HG02884 (cell line): Measurements from ENCODE around the gene MTARC2.
A peak's percentile ranks its signal among the peaks of the same experiment; 100 is the strongest.
"Not testable (repeated sequence)": the region's sequence is repeated elsewhere in the genome, so short reads cannot be mapped to it uniquely, and the experiment has no call there.

Experiments used
- ATAC-seq: cut with Tn5 transposase; IDR thresholded peaks from one replicate; pipeline ENCODE4 v1.9.1; 2021; ENCODE audit warnings: mild to moderate bottlenecking, moderate library complexity; ENCODE audit not compliant: unreplicated experiment

The MTARC2 gene

DNA sequence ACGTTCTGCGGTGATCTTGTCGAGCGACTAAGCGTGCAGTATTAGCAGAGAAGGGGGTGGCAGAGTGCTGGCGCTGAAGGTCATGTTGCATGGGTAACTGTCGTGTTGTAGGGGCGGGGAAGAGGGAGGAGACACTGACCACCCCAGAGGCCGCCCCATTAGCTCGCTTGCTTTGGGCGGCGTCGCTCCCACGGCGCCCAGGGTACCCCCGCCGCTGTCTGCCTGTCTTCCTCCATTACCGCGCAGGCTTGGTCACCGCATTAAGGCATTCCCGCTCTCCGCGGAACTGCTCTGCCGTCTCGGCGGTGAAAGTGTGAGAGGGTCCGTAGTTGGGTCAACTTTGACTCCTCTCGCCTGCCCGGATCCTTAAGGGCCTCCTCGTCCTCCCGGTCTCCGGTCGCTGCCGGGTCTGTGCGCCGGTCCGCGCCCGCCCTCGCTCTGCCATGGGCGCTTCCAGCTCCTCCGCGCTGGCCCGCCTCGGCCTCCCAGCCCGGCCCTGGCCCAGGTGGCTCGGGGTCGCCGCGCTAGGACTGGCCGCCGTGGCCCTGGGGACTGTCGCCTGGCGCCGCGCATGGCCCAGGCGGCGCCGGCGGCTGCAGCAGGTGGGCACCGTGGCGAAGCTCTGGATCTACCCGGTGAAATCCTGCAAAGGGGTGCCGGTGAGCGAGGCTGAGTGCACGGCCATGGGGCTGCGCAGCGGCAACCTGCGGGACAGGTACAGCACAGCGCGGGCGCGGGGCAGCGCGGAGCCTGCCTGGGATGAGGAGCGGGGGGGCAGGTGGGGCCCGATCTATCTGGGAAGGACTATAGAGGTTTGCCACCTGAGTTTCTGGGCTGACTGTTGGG, at the start of gene MTARC2:
Gene MTARC2, plus strand, starts transcription at position 234 of the 846 bp plus-strand sequence. Its CDS starts 210 bp downstream, at position 444.
- ATAC-seq = peak; percentile 84

DNA sequence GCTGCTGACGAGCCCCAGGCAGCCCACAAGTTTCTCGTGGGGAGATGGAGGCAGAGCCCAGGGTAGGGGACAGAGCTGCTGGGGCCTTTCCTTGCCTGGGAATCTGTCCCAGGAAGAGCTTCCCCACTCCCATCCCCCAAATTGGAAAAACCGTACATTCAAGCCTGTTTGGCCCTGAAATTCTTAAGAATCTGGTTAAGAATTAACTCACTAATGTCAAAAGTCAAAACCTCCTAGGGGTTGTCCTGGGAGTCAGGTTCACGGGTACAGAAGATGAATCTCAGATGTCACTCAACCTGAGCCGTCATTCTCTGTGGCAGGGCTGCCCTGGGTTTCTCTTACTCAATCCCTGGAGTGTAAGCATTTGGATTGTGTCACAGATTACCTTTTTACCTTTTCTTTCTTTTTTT, 49.5 kb upstream of the MTARC2 start:
- no peak for ATAC-seq

DNA sequence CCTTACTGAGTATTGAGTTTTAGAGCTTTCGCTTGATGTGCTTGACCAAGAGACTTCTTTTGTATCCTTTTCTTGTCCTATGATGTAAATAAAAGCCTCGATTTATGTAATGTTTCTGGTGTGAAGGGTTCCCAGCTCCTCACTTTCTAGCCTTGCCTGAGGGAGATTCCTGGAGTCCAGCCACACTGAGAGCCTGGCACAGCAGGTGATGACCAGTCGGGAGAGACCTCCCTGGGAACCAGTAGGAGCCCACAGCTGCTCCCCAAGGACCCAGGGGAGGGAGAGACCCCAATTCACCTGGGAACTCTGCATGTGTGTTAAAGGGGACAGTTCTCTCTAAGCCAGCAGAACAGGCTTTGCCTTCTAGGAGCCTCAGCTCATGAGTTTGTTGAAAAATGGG, 49.1 kb upstream of the MTARC2 start:
- ATAC-seq = no peak

DNA sequence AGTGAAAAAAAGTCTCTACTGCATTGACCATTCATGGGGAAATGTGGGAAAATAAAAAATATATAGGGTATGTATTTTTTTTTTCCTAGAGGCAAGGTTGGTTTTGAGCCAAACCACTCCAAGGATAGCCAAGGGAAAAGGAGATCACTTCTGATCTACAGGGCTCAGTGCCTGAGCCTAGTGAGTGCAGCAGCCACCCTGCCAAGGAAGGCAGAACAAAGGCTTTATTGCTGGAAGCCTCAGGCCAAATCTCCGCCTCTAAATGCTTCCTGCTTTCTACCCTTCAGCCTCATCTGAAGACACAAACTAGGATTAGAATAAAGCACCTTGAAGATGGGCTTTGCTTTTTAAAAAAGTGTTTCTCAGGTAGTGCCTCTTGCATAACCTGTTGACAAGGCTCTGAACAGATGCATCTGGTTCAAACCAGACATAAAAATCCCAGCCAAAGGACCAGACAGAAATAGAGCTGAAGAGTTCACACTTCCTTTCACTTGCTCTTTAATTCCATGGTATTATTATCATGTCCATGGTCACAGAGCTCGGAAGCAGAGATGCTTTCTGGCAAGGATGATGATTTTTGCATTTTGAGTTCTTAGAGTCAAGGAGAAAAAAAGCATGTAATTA, 47.5 kb upstream of the MTARC2 start:
- ATAC-seq = no peak

DNA sequence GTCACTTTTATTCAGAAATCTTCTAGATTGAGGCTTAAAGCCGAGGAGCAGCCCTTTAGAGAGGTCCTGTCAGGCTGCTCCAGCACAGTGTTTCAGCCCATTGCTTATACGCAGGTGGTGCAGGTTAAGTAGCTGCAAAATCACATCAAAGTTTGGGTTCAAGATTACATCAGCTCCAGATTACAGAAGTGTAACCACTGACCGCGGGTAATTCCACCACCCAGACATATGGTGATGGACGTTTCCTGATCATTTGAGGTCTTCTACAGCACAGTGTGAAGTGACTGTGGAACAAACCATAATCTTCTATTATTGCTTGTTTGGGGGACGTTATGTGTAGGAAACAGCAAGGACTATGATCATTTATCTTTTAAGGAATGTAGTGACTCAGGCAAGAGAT, 46.1 kb upstream of the MTARC2 start:
- ATAC-seq = peak; percentile 64

DNA sequence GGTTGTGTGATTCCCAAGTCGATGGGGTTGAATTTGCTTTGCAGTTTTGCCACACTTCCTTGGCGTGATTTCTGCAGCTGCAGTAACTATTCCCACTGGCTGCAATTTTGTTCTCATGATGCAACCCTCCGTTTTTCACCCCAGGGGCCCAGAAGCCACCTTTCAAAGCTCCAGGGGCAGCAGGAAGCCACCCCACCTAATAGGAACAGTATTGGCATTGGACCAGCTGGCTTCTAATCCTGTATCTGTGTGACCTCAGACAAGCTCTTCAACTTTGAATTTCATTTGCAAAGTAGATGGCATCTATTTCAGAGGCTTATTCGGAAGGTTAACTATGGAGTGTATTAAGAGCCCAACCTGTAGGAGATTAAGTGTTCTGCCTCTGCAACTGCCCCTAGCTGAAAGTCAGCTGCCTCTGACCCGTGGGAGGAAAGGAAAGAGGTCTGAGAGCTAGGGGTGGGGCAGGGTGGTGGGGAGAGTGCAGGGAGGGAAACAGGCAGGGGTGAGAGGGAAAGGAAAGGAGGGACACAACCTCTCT, 45.3 kb upstream of the MTARC2 start:
- no peak for ATAC-seq

DNA sequence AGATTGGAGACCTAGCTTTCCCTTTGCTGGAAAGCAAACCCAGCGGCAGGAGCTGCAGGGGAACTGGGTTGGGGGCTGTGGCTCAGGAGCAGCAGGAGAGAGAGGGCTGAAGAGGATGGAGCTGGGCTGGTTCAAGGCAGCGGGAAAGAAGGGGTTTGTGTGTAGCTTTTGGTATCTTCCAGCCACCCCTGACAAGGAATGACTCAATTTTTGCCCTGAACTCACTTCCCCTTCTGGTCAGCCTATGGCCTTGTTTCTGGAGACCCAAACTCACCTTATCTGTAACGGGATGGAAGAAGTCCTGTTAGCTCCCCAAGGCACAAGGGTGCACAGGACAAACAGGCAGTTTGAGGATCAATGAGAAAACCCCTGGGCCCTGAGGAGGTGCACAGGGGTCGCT, 44.8 kb upstream of the MTARC2 start:
- ATAC-seq = no peak

DNA sequence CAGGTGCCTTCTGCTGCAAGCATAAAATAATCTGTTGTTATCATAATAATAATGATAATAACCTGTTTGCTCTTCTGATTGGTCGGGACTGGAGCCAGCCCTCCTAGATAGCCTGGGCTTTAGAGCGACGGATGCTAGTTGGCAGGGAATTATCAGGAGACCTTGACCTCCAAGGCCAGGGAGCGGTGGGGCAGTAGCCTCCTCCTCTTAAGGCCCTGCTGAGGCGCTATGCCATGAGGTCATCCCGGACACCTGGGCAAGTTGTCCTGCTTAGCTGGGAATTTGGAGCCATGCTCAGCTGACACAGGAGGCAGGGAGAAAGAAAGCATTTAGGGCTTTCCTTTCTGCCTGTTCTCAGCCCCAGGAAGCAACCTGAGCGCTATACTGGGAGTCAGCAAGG, 42.3 kb upstream of the MTARC2 start:
- no peak for ATAC-seq

DNA sequence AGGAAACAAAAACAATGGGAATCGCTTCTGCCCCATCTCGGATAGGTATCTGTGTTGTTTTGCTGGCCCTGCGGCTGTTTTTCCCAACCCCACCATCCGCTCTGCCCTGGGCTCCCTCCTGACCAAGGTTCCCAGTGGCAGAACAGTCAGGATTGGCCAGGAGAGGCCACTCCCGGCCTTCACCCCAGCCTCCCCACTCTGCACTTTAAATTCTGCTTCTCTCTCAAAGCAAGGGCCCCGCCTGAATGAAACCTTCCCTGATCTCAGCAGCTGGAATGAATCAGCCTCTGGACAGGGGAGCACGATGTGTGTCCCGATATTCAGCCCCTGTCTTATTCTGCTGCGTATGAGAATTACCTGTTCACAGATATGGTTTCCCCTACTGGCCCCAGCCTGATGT, 41.6 kb upstream of the MTARC2 start:
- no peak for ATAC-seq

DNA sequence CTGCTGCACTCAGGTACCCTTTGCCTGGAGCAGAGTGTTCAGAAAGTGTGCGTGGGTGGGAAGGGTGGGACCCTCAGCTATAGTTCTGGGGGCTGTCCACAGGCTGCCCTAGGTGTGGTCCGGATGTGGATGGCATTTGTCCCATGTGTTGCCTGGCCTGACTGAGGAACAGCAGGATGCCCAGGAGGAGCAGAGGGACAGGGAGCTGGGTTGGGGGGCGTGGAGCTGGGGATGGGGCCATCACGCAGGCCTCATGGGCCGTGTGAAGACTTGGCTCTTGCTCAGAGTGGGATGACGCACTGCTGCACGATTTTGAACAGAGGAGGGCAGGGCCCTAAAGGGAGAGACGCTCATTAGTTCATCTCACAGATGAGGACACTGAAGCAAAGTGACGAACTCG, 41.0 kb upstream of the MTARC2 start:
- ATAC-seq = no peak

DNA sequence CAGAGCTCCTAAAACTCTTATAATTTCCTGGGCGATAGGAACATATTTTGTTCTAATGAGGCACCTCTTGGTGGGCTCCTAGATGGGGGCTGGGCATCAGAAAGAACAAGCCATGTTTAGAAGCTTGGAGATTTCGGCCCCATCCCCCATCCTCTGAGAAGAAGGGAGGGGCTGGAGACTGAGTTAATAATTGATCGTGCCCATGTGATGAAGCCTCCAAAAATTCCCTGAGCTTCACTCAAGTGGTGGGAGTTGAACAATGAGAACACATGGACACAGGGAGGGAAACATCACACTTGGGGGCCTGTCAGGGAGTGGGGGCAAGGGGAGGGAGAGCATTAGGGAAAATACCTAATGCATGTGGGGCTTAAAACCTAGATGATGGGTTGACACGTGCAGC, 39.9 kb upstream of the MTARC2 start:
- ATAC-seq = no peak

DNA sequence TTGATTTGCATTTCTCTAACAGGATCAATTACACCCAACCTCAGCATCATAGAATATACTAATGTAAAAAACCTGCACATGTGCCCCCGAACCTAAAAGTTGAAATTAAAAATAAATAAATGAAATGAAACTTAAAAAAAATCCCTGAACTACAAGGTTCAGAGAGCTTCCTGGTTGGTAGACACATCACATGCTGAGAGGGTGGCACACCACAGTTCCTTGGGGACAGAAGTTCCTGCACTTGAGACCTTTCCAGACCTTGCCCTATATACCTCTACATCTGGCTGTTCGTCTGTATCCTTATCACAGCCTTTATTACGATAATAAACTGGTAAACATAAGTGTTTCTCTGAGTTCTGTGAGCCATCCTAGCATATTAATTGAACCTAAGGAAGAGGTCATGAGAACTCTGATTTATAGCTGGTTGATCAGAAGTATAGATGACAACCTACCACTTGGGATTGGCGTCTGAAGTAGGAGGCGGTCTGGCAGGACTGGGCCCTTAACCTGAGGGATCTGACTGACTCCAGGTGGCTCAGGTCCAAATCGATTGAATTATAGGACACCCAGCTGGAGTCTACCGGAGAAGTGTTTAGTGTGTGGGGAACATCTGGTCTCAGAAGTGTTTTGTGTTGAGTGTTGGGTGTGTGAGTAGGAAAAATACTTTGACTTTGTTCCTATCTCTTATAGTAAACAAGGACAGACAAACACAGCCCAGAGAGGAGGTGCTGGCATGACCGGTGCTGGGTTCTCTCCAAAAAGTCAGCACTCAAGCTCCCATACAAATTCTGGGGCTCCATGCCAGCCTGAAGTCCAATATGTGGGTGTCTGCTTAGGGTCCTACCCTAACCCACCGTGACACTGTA, 39.0 kb upstream of the MTARC2 start:
- ATAC-seq = no peak

DNA sequence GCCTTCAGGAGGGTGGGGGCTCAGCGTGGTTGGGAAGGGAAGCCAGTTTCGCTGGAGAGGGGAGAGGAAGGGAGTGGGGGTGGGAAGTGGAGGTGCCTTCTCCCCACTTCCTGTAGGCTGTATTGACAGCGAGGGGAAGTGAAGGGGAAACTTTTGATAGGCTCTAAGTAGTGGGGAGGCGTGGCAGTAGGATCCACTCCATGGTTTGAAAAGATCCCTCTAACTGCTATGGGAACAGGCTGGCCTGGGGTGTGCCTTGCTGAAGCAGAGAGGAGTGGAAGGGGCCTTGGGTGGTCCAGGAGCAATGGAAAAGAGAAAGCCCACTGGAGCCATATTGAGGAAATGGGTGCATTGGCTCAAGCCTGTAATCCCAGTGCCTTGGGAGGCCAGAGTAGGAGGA, 37.8 kb upstream of the MTARC2 start:
- ATAC-seq = no peak

DNA sequence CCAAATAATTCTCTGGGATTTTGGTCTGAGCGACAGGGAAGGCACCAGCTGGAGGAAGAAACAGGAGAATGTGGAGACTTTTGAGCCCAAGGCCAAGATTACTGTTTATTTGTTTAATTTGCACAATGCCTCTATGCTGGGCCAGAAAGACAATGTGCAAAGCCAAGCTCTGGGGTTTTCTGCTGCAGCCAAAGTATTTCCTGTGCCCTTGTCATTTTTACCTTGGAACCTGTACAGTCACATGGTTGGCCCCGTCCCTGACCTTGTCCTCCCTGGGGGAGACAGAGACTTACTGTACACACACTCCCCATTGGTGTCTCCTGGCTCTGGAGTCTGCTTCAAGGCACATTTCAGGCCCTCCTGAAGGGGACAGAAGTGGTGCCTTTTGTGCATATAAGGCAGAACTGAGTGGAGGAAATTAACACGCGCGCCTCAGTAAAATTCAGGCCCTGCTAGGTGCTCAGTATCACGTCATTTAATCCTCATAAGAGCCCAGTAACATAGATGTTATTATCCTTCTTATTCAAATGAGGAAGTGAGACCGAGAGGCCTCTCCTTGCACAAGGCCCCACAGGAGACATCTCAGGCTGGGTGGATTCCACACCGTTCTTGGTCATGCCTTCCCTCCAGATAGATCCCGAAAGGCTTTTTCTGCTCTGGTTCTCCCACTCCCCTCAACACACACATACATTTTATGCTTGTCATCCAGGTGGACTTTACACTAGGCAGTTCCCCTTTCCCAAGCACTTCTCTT, 36.9 kb upstream of the MTARC2 start:
- ATAC-seq = peak; percentile 95

DNA sequence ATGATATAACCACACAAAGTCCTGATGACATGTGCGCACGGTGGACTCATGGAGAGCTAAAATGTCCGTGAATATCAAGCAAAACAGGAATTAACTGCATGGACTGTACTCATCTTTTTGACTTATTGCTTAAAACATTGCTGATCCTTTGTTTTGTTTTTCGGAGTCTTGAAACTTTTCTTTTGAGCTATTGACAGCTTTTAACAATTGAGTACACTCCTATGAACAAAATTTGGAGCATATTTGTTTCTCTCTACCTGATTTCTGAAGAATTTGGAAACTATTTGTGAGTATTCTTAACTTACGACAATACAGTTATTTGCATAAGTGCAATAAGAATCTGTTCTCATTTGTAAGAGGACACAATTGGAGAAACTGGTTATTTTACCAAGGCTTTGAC, 32.1 kb upstream of the MTARC2 start:
- ATAC-seq = not testable (repeated sequence)

DNA sequence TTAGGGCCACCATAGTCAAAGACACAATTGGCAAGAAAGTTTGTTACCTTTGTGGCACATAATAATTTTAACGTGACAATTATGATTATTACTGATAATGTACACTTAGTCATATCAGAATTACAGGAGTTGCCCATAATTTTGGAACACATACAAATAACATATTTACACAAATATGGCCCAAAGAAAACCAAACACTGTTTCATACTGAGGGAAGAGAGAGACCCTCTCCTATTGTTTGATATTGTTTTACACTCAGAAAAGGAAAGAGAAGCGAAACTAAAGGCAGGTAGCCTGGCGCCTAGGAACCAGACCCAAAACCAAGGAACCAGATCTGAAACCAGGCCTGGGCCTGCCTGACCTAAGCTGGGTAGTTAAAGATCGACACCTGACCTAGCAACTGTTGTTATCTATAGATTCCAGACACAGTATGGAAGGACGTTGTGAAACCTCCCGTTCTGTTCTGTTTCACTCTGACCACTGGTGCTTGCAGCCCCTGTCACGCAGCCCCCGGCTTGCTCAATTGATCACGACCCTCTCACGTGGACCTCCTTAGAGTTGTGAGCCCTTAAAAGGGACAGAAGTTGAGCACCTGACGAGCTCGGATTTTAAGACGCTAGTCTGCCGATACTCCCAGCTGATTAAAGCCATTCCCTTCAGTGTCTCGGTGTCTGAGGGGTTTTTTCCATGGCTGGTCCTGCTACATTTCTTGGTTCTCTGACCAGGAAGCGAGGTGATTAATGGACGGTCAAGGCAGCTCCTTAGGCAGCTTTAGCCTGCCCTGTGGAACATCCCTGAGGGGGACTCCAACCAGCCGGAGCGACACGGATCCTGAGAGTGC, 30.1 kb upstream of the MTARC2 start:
- ATAC-seq = peak; percentile 66

DNA sequence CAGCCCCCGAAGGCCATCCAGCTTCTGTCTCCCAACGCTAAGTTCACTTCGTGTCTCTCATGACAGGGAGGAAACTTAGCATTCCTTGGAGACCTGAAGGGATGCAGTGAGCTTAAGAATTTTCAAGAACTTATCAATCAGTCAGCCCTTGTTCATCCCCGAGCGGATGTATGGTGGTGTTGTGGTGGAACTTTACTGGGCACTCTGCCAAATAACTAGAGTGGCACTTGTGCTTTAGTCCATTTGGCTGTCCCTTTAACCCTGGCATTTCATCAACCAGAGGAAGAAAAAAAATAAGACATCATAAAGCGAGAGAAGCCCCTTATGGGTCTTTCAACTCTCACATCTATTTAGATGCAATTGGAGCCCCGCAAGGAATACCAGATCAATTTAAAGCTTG, 26.9 kb upstream of the MTARC2 start:
- not testable (repeated sequence) for ATAC-seq

DNA sequence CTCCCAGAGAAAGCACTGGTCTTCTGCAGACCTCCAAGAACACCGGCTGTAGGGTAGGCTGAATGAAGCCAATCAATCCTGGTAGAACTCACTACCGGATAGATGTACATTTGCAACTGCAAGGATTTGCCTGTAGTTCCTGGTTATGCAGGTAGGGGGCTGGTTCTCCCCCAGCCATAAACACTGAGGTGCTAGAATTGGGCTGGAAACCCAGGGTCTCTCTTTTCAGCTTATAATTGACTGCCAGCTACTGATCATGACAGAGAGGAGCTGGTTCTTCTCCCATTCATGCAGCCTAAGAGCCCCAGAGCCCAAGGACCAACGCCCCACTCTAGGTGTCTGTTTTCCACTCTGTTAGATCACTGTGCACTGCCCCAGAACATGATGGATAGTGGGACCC, 21.5 kb upstream of the MTARC2 start:
- ATAC-seq = no peak

DNA sequence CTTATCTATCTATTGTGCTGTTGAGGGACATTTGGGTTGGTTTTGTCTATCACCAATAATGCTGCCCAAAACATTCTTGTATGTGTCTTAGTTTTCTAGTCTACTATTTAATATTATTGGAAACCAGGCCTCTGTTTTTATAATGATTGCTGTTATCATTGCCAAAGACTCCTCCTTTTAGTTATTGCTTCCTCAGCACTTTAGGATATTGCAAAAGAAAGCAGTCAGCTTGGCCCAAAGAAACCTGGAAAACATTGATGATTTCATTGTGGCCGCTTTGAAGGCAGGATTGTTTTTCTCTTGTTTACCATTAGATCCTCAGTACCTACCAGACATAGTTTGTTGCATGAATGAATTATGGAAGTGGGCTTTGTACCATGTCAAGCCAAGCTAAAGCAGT, 20.6 kb upstream of the MTARC2 start:
- no peak for ATAC-seq

DNA sequence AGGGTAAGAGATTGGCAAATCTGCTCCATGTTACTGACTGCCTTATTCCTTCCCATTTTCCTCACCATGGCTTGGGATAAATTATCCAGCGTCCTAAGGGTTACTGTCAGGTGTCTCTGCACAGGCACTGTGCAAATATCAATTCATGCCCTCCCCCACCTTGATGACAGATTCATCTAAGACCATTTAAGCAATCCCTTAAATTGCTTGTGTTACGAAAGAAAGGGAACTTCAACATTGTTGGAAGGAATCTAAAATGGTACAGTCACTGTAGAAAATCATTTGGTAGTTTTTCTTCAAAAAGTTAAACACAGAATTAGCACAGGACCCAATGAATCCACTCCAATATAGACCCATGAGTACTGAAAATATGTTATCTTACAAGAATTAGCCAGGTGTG, 17.6 kb upstream of the MTARC2 start:
- no peak for ATAC-seq
